C4-2B (cell line): ENCODE results near the gene VCX3A.

Experiments
- CTCF ChIP-seq: fragments of 450-650 bp; conservative IDR thresholded peaks from 2 replicates; pipeline ENCODE4 v1.5.1; 2017; ENCODE audit warnings: mild to moderate bottlenecking
- ZFX ChIP-seq: fragments of 450-650 bp; IDR thresholded peaks from 2 replicates; pipeline ENCODE4 v1.6.1; 2017

- TF ChIP-seq CTCF: no peak
- TF ChIP-seq ZFX: no peak
These were observed 36.6 kb downstream of the VCX3A start for GRCh38 chrX:6498324-6498723.
